ENCODE measurements around the gene IL21. TPM values are rescaled to one million over a fixed set of nuclear protein-coding genes. Genes with fewer than 3 reads are reported as not detected.

IL21 gene
- total RNA-seq, result not detected in 2 replicates

GRCh38 chr4:122621016-122621507 lies at the start of gene IL21:
IL21 (minus strand) TSS chr4:122621066; CDS start chr4:122621011, 55 bp downstream.

Other genes with a start within 250 kb of the IL21 start
- not detected in 2 replicates for gene ADAD1, start 242.1 kb downstream of the IL21 start, total RNA-seq
- gene IL2, start 164.3 kb downstream of the IL21 start, total RNA-seq, result not detected in 2 replicates
- 6.2 and 6.6 TPM in 2 replicates for gene BBS12, start 111.6 kb upstream of the IL21 start, total RNA-seq
- gene FGF2, start 205.8 kb upstream of the IL21 start, total RNA-seq, result 107 and 123 TPM in 2 replicates

Data from hair follicle dermal papilla cell (primary cell).